Sigmoid colon (tissue), 7 donors: ENCODE data around the gene MESP1. TPM values are rescaled to one million over a fixed set of nuclear protein-coding genes. Genes with fewer than 3 reads are reported as not detected.

Experiments
- DNase-seq: peaks from one replicate; pipeline ENCODE4 v3.0.0-alpha.2; 2019
- H3K27ac ChIP-seq, 4 donors: fragments of 200-600 bp; sonication (generic); one replicate each; pipeline ENCODE4 v1.5.1; 2016 to 2019; ENCODE audit warnings: mild to moderate bottlenecking in 1 of 4
- H3K27me3 ChIP-seq, 3 donors: fragments of 200-600 bp; sonication (generic); one replicate each; pipeline ENCODE4 v1.5.1; 2019; ENCODE audit warnings: mild to moderate bottlenecking in 1 of 3
- H3K36me3 ChIP-seq, 4 donors: fragments of 200-600 bp; sonication (generic); one replicate each; pipeline ENCODE4 v1.5.1; 2016 to 2019
- H3K4me1 ChIP-seq, 4 donors: fragments of 200-600 bp; sonication (generic); one replicate each; pipeline ENCODE4 v1.5.1; 2017 to 2019
- H3K4me3 ChIP-seq, 4 donors: fragments of 200-600 bp; sonication (generic); one replicate each; pipeline ENCODE4 v1.5.1; 2017 to 2019; ENCODE audit warnings: mild to moderate bottlenecking in 2 of 4, moderate library complexity in 1 of 4
- H3K9me3 ChIP-seq, 4 donors: fragments of 200-600 bp in 3 of 4; sonication (generic) in 3 of 4; one replicate each; pipeline versions ENCODE4 v1.5.1 to v1.6.1; 2013 to 2019
- EP300 ChIP-seq, 4 donors: sonication (generic); formaldehyde crosslinking; IDR thresholded peaks; one replicate each; pipeline ENCODE4 v1.6.1; 2017; ENCODE audit warnings: antibody characterized with exemption in 4 of 4
- POLR2A ChIP-seq, 2 donors: fragments of 450-650 bp; IDR thresholded peaks; one replicate each; pipeline ENCODE4 v1.6.1; 2016; ENCODE audit warnings: antibody characterized with exemption in 2 of 2, mild to moderate bottlenecking in 2 of 2, moderate library complexity in 2 of 2
- POLR2AphosphoS5 ChIP-seq, 4 donors: sonication (generic); formaldehyde crosslinking; IDR thresholded peaks; one replicate each; pipeline ENCODE4 v1.6.1; 2017; ENCODE audit warnings: antibody characterized with exemption in 4 of 4
- WGBS, 2 donors: extraction: QIAGEN DNeasy Blood & Tissue Kit; methylation state at CpG; one replicate each; pipeline ENCODE4 v1.1.7; 2013; 5-methylcytosine and 5-hydroxymethylcytosine counted together
- intact Hi-C: fragments of 100-400 bp; cut with DNase I; formaldehyde crosslinking; loops from one replicate; pipeline ENCODE4 v1.15.1; 2023
- polyA plus RNA-seq, 3 donors: library from polyadenylated mRNA; stranded (reverse); fragments of 200-250 nt; gene quantifications; one replicate each; pipeline ENCODE4 v1.2.3, GENCODE V29; 2013
- total RNA-seq, 4 donors: library from RNA; depleted of rRNA; stranded (reverse); fragments of >200 nt; gene quantifications; one replicate each; pipeline ENCODE4 v1.1.0, GENCODE V29; 2016
- TF ChIP-seq, protein P1 (sequence below), 4 experiments: fragments of 450-650 bp in 3 of 4; fragments of 200-600 bp in 1 of 4; IDR thresholded peaks; one replicate each; pipeline ENCODE4 v1.5.1; 2016 to 2019; ENCODE audit warnings: antibody characterized with exemption in 4 of 4, mild to moderate bottlenecking in 3 of 4, moderate library complexity in 2 of 4
- donor health status: healthy with polysubstance abuse.
- donor health status: Bipolar disorder and iron deficiency.
- donor health status: healthy.

The MESP1 gene
- total and polyA plus RNA-seq, 7 donors, result 2.7 to 10.2 (median 3.6) TPM

DNA sequence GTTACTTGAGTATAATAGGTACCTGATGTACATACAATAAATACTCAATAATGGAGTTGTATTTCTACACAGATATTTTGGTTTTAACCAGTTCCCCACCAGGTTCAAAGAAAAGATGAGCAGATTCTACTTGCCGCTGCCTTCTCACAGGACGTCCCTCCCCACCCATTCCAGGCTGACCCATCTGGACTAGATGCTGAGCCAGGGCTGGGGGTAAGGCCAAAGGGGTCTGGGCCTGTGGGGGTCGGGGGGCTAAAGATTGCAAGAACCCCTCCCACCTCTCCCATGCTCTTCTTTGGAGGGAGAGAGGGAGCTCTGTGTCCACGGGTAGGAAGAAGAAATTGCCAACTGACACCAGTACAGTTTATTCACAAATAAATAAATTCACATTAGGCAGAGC, 1.5 kb downstream of the MESP1 start:
- peak overlapping the region in 3 of 4 donors; percentile 54 to 84 (median 71) for H3K4me3 ChIP-seq
- 59 to 75% methylated on average over 4 of the region's 4 CpGs for WGBS, 2 donors
- no peaks in the 10 kb centered on the region for H3K36me3 ChIP-seq
- H3K9me3 ChIP-seq, result no peaks in the 10 kb centered on the region
- peaks cover 0 to 36% (median 33%) of the 10 kb centered on the region in 4 donors for H3K4me1 ChIP-seq
- peaks cover 0 to 13% (median 0%) of the 10 kb centered on the region in 3 donors for H3K27me3 ChIP-seq
- no peak for DNase-seq
- intact Hi-C loops, result loop anchor here (10.0 kb wide), 1 partner anchor 255 kb away; the partner anchor contains the start of gene ZNF710
- no peak for TF ChIP-seq POLR2A (IDR thresholded peaks at IDR 0.05)
- no peak for TF ChIP-seq POLR2AphosphoS5 (IDR thresholded peaks at IDR 0.05)
- peak overlapping the region in 3 of 4 donors; percentile 72 to 86 (median 78) for H3K27ac ChIP-seq

DNA sequence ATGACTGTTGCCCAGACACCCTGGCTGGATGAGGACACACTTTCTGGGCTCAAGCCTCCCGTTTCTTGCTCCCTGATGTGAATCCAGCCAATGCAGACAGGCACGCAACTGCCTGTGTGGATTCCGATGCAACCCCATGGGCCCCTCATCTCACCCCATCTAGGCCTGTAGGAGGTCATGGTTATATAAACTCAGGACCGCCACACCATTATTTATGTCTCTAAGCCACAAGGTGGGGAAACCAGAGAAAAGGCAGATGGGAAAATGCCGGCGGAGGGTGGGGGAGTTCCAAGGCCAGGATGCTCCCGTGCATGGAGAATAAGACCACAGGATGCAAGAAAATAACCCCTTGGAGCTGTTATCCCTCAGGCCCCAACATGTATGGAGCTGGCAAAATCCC, 2.0 kb downstream of the MESP1 start:
- intact Hi-C loops, result loop anchor here (10.0 kb wide), 1 partner anchor 256 kb away; the partner anchor contains the start of gene ZNF710
- WGBS, 2 donors, result 73 to 86% methylated on average over 7 of the region's 7 CpGs
- TF ChIP-seq EP300 (IDR thresholded peaks at IDR 0.05) (no peak), POLR2AphosphoS5 (IDR thresholded peaks at IDR 0.05) (peak in 1 of 4 donors; percentile 12)
- Histone ChIP-seq H3K4me3 (no peak overlapping the region), H3K9me3 (no peaks in the 10 kb centered on the region), H3K4me1 (peaks cover 0 to 36% (median 33%) of the 10 kb centered on the region in 4 donors), H3K27me3 (peaks cover 0 to 13% (median 0%) of the 10 kb centered on the region in 3 donors), H3K27ac (peak overlapping the region in 3 of 4 donors; percentile 72 to 86 (median 78)), H3K36me3 (no peaks in the 10 kb centered on the region)
- DNase-seq, result peak; percentile 78

DNA sequence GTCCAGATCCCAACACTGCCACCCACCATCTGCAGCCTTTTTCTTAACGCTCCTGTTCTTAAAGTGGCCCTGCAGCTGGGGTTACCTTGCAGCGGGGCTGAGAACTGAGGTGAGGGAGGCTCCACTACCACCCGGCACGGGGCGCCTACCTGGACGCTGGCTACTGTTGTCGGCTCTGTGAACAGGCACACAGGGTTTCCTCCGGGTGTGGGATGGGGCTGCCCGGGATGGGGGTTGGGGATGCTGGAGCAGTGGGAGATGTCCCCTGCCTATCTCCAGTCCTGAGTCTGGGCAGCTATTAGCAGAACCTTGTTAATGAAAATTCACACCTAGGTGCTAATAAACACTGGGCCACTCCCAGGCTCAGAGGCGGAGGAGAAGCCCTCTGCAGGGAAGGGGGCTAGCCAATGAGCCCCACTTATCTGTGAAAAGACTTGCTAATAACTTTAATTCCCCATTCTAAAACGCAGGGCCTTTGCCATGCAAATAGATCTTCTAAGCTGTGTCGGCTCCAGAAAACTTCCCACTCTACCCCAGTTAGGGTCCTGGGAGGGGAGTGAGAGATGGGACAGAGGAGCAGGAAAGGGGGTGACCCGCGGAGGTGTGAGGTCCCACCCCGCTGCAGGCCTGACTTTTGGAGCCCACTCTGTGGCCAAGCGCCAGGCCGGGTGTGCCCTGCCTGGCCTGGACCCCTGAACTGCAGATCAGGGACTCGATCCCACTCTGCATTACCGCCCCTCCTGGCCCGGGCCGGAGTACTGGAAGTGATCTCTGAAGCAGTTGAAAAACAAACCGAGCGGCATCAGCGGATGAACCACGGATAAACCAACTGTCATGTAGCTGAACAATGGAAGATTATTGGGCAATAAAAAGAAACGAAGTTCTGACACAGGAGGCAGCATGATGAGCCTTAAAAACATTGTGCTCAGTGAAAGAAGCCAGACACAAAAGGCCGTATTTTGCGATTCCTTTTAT, 3.1 kb downstream of the MESP1 start:
- H3K4me1 ChIP-seq, result peaks cover 0 to 36% (median 33%) of the 10 kb centered on the region in 4 donors
- WGBS, 2 donors, result 50 to 69% methylated on average over 28 of the region's 28 CpGs
- H3K9me3 ChIP-seq, result no peaks in the 10 kb centered on the region
- no peaks in the 10 kb centered on the region for H3K36me3 ChIP-seq
- H3K27ac ChIP-seq, result peak overlapping the region in 3 of 4 donors; percentile 72 to 86 (median 78)
- H3K4me3 ChIP-seq, result no peak overlapping the region
- intact Hi-C loops, result loop anchor here (10.0 kb wide), 1 partner anchor 257 kb away; the partner anchor contains the start of gene ZNF710
- H3K27me3 ChIP-seq, result peaks cover 0 to 13% (median 0%) of the 10 kb centered on the region in 3 donors
- TF ChIP-seq, protein P1, sequence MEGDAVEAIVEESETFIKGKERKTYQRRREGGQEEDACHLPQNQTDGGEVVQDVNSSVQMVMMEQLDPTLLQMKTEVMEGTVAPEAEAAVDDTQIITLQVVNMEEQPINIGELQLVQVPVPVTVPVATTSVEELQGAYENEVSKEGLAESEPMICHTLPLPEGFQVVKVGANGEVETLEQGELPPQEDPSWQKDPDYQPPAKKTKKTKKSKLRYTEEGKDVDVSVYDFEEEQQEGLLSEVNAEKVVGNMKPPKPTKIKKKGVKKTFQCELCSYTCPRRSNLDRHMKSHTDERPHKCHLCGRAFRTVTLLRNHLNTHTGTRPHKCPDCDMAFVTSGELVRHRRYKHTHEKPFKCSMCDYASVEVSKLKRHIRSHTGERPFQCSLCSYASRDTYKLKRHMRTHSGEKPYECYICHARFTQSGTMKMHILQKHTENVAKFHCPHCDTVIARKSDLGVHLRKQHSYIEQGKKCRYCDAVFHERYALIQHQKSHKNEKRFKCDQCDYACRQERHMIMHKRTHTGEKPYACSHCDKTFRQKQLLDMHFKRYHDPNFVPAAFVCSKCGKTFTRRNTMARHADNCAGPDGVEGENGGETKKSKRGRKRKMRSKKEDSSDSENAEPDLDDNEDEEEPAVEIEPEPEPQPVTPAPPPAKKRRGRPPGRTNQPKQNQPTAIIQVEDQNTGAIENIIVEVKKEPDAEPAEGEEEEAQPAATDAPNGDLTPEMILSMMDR (IDR thresholded peaks at IDR 0.05), result no peak
- TF ChIP-seq POLR2AphosphoS5 (IDR thresholded peaks at IDR 0.05) (peak; percentile 49 to 68 (median 56)), EP300 (IDR thresholded peaks at IDR 0.05) (peak in 1 of 4 donors; percentile 19)
- peak; percentile 77 for DNase-seq

DNA sequence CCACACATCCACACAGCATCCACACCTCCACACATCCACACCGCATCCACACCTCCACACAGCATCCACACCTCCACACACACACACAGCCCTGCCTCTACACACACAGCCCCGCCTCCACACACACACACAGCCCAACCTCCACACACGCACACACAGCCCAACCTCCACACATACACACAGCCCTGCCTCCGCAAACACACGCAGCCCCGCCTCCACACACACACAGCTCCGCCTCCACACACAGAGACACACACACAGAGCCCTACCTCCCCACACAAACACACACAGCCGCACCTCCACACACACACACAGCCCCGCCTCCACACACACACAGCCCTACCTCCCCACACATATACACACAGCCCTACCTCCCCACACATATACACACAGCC, 4.7 kb downstream of the MESP1 start:
- H3K4me1 ChIP-seq, result peaks cover 0 to 35% (median 31%) of the 10 kb centered on the region in 4 donors
- intact Hi-C loops, result loop anchor here (10.0 kb wide), 1 partner anchor 258 kb away; the partner anchor contains the start of gene ZNF710
- no peak overlapping the region for H3K27ac ChIP-seq
- TF ChIP-seq POLR2A (IDR thresholded peaks at IDR 0.05) (no peak), EP300 (IDR thresholded peaks at IDR 0.05) (no peak), POLR2AphosphoS5 (IDR thresholded peaks at IDR 0.05) (no peak)
- TF ChIP-seq, protein P1 (IDR thresholded peaks at IDR 0.05), result no peak
- no peak for DNase-seq
- 33 to 73% methylated on average over 9 of the region's 9 CpGs for WGBS, 2 donors
- H3K36me3 ChIP-seq, result no peaks in the 10 kb centered on the region
- peaks cover 0 to 13% (median 0%) of the 10 kb centered on the region in 3 donors for H3K27me3 ChIP-seq
- H3K4me3 ChIP-seq, result no peak overlapping the region
- H3K9me3 ChIP-seq, result no peaks in the 10 kb centered on the region

DNA sequence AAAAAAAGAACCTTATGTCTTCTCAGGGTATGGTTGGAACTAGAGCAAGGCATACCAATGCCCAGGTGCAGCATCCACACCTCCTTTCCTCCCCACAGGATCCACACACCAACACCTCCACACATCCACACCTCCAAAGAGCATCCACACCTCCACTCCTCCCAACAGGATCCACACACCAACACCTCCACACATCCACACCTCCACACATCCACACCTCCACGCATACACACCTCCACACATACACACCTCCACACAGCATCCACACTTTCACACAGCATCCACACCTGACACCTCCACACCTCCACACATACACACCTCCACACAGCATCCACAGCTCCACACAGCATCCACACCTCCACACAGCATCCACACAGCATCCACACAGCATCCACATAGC, 5.3 kb downstream of the MESP1 start:
- DNase-seq, result no peak
- intact Hi-C loops, result loop anchor here (10.0 kb wide), 1 partner anchor 259 kb away; the partner anchor contains the start of gene ZNF710
- H3K27ac ChIP-seq, result no peak overlapping the region
- H3K36me3 ChIP-seq, result no peaks in the 10 kb centered on the region
- peaks cover 0 to 31% (median 27%) of the 10 kb centered on the region in 4 donors for H3K4me1 ChIP-seq
- H3K27me3 ChIP-seq, result peaks cover 0 to 13% (median 0%) of the 10 kb centered on the region in 3 donors
- WGBS, 2 donors, result 33 to 91% methylated on average over 1 of the region's 1 CpG
- no peaks in the 10 kb centered on the region for H3K9me3 ChIP-seq
- TF ChIP-seq POLR2AphosphoS5 (IDR thresholded peaks at IDR 0.05) (no peak), POLR2A (IDR thresholded peaks at IDR 0.05) (no peak), EP300 (IDR thresholded peaks at IDR 0.05) (no peak)
- TF ChIP-seq, protein P1 (IDR thresholded peaks at IDR 0.05), result no peak
- H3K4me3 ChIP-seq, result no peak overlapping the region
